ENCODE measurements around the gene KCNJ11.

KCNJ11 gene

GRCh38 chr11:17353821-17354600 is 34.4 kb downstream of the KCNJ11 start:
- DNase-seq (ENCODE audit: low read depth): no peak

- DNase-seq (ENCODE audit: low read depth): peak; percentile 31
These were observed 35.3 kb downstream of the KCNJ11 start for GRCh38 chr11:17352950-17353820.

GRCh38 chr11:17351510-17352176 is 36.8 kb downstream of the KCNJ11 start, which contains the start of gene NCR3LG1:
NCR3LG1 (plus strand) TSS chr11:17351800; CDS start chr11:17351970, 170 bp downstream.
- peak; percentile 39 for DNase-seq (ENCODE audit: low read depth)

GRCh38 chr11:17351172-17351509 is 37.3 kb downstream of the KCNJ11 start:
- no peak for DNase-seq (ENCODE audit: low read depth)

GRCh38 chr11:17350455-17351171 is 37.8 kb downstream of the KCNJ11 start:
- no peak for DNase-seq (ENCODE audit: low read depth)

GRCh38 chr11:17347676-17348075 is 40.8 kb downstream of the KCNJ11 start:
- DNase-seq (ENCODE audit: low read depth): no peak

- DNase-seq (ENCODE audit: low read depth): no peak
These were observed 44.6 kb downstream of the KCNJ11 start for GRCh38 chr11:17343907-17344306.

GRCh38 chr11:17343257-17343656 is 45.2 kb downstream of the KCNJ11 start:
- no peak for DNase-seq (ENCODE audit: low read depth)
